Spleen (tissue), 7 donors: Measurements from ENCODE around the gene NOP16.

Source experiments
- CTCF ChIP-seq, 11 experiments: fragments of 200-600 bp in 7 of 11; fragments of 450-650 bp in 4 of 11; sonication (generic) in 4 of 11; IDR thresholded peaks in 8 of 11; conservative IDR thresholded peaks in 3 of 11; 1 replicate in 7 of 11; 2 replicates in 4 of 11; pipeline versions ENCODE4 v1.4.0 to v1.8.0; 2016 to 2021; ENCODE audit warnings: antibody characterized with exemption in 11 of 11, inconsistent platforms in 4 of 11, mild to moderate bottlenecking in 1 of 11
- POLR2A ChIP-seq, 3 donors: fragments of 450-650 bp; IDR thresholded peaks; one replicate each; pipeline ENCODE4 v1.5.1; 2017; ENCODE audit warnings: antibody characterized with exemption in 3 of 3, mild to moderate bottlenecking in 1 of 3
- POLR2AphosphoS5 ChIP-seq, 3 donors: sonication (generic); formaldehyde crosslinking; IDR thresholded peaks; one replicate each; pipeline ENCODE4 v1.5.1; 2017; ENCODE audit warnings: antibody characterized with exemption in 3 of 3
- donor health status: DM: no; HTN: no; CAD: no; lungs with moderate emphysema.
- donor health status: DM: no; HTN: no; CAD: no.
- donor health status: DM: no; HTN: no; CAD: no.

GRCh38 chr5:176426876-176427275 is 38.5 kb upstream of the NOP16 start:
- TF ChIP-seq CTCF (IDR thresholded peaks at IDR 0.05 in 8 of 11, conservative IDR thresholded peaks at IDR 0.05 in 3 of 11) (no peak), POLR2AphosphoS5 (IDR thresholded peaks at IDR 0.05) (no peak), POLR2A (IDR thresholded peaks at IDR 0.05) (no peak)
